ENCODE measurements around the gene MRFAP1.

Gene MRFAP1

DNA sequence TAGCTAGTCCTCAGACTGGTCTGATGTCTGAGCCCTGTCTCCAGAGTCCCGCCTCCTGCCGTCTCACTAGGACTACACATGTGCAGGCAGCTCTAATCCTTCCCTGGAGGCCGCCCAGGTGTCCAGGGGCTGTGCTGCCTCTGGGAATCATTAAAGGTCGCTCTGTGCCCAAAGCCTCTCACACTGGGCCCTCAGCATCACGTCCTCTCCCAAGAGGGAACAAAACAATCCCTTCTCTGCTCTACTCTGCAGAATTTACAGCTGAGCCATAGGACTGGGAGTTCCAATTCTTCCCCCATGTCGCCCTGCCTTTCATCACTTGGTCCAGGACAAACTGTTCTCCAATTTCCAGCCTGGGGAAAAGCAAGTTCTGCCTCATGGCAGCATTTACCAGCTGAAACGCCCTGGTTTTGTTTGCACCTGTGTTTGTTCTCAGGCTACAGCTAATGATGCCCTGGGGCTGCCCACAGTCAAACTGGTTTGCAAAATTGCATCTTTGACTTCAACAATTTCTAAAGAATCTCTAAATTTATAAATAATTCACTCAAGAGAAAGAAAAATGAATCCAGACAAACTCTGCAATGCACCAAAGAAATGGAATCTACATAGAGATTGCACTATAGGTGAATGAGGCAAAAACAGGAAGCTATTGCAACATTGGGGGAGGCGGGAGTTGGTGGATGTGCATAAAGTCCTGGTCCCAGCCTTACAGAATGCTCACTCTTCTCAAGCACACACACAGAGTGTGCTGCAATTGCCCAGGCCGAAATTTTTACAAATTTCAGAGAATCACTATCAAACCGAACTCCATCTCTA, 7.2 kb upstream of the MRFAP1 start:
- TF ChIP-seq Cebpa-rat (IDR thresholded peaks at IDR 0.05) = peak in 10 of 11 experiments; percentile 66 to 94 (median 85); a peak in 18 of 22 replicates
- Histone ChIP-seq H3K9ac (peak overlapping the region in 8 of 11 experiments; percentile 33 to 56 (median 47); a peak in 11 of 22 replicates), H3K36me3 (no peaks in the 10 kb centered on the region), H3K9me3 (replicated peaks in 1 of 11) (peaks cover 0 to 11% (median 4%) of the 10 kb centered on the region in 11 experiments; a peak in 7 of 22 replicates), H4K20me1 (no peaks in the 10 kb centered on the region), H3K4me1 (peaks cover 25 to 43% (median 38%) of the 10 kb centered on the region in 10 experiments), H3K4me2 (peak overlapping the region; percentile 55 to 84 (median 71)), H3K27me3 (no peaks in the 10 kb centered on the region), H3K4me3 (no peak overlapping the region), H3K27ac (peak overlapping the region in 9 of 11 experiments; percentile 45 to 80 (median 71); a peak in 18 of 22 replicates)

DNA sequence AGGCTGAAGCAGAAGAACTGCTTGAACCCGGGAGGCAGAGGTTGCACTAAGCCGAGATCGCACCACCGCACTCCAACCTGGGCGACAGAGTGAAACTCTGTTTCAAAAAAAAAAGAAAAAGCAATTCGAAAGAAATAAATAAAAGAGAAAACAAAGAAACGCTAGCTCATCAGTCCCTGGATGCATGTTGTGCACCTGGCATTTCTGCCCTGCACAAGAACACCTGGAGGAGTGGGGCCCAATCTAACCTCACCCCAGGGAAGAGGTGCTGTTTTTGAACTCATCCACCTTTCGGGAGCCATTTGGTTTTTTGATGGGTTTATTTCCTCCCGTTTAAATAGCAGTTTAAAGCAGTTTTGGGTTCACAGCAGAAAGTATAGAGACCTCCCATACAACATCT, 5.7 kb upstream of the MRFAP1 start:
- H3K27ac ChIP-seq = peak overlapping the region in 7 of 11 experiments; percentile 67 to 80 (median 71); a peak in 10 of 22 replicates
- H3K4me2 ChIP-seq = peak overlapping the region in 7 of 11 experiments; percentile 57 to 84 (median 71); a peak in 6 of 22 replicates
- TF ChIP-seq Cebpa-rat (IDR thresholded peaks at IDR 0.05) = no peak
- peaks cover 31 to 50% (median 44%) of the 10 kb centered on the region in 10 experiments for H3K4me1 ChIP-seq
- peaks cover 0 to 14% (median 4%) of the 10 kb centered on the region in 11 experiments; a peak in 7 of 22 replicates for H3K9me3 ChIP-seq (replicated peaks in 1 of 11)
- H3K27me3 ChIP-seq = no peaks in the 10 kb centered on the region
- no peaks in the 10 kb centered on the region for H4K20me1 ChIP-seq
- H3K4me3 ChIP-seq = no peak overlapping the region
- H3K9ac ChIP-seq = no peak overlapping the region
- no peaks in the 10 kb centered on the region for H3K36me3 ChIP-seq

DNA sequence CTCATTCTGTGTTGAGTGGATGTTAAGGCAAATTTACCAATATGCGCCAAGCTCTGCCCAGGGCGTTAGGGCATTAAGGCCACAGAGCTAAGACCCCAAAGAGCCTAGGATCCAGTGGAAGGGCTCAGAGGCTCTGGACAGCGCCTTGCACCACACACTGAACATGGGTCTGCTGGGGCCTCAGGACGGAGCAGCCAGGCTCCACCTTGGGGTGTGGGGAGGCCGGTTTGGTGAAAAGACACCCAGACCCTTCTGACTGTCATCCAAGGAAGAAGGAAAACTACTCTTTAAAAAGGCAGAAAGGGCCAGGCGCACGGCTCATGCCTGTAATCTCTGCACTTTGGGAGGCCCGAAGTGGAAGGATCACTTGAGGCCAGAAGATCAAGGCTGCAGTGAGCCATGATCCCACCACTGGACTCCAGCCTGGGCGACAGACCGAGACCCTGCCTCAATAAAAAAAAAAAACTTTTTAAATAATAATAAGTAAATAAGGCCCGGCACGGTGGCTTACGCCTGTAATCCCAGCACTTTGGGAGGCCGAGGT, 1.3 kb upstream of the MRFAP1 start:
- Histone ChIP-seq H3K36me3 (peaks cover 17 to 26% (median 24%) of the 10 kb centered on the region in 11 experiments), H3K27ac (0 out of 22 replicates have a peak overlapping the region, but pooled peaks of 1 of the 11 experiments have one; percentile 8), H3K4me2 (peak overlapping the region in 8 of 11 experiments; percentile 4 to 95 (median 89); a peak in 8 of 22 replicates), H3K4me1 (peaks cover 27 to 42% (median 34%) of the 10 kb centered on the region in 10 experiments), H3K27me3 (no peaks in the 10 kb centered on the region), H3K9me3 (replicated peaks in 1 of 11) (peaks cover 0 to 4% (median 0%) of the 10 kb centered on the region in 11 experiments; a peak in 1 of 22 replicates), H3K4me3 (no peak overlapping the region), H4K20me1 (peaks cover 25 to 36% (median 28%) of the 10 kb centered on the region in 11 experiments; a peak in 21 of 22 replicates), H3K9ac (no peak overlapping the region)
- TF ChIP-seq Cebpa-rat (IDR thresholded peaks at IDR 0.05) = no peak

DNA sequence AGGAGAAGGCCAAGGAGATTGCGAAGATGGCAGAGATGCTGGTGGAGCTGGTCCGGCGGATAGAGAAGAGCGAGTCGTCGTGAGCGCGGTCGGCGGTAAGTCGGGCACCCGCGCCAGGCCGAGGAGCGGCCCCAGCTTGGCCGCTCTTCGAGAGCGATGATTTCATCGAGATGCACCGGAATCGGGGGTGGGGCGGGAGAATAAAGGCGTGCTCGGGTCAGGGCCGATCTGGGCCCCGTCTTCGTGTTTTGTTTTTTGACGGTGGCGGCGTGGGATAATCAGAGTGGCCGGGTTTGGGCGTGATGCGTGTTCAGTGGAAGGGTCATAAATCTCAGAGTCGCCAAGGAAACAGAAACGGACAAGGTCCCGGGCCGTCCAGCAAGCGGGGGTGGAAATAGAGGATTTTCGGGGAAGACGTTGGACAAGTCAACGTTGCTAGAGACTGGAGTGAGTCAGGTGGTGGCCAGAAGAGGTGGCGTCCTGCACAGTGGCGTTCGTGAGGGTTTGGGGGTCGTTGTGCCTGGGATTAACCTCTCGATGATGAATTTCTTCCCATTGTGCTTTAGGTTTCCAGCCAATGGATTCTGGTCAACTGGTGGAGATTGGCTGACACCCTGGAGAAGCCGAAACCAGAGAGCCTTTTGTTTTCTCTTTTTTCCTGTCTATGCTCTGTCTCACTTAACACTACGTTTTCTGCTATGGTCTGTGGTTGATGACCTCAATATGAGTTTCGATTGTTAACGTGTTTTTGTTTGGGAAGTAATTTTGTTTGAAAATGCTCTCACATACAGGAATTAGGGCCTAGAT, 882 bp downstream of the MRFAP1 start:
- TF ChIP-seq Cebpa-rat (IDR thresholded peaks at IDR 0.05) = no peak
- Histone ChIP-seq H3K27ac (peak overlapping the region; percentile 65 to 97 (median 92)), H3K27me3 (no peaks in the 10 kb centered on the region), H3K4me3 (peak overlapping the region; percentile 76 to 98 (median 90)), H3K36me3 (peaks cover 17 to 32% (median 24%) of the 10 kb centered on the region in 11 experiments), H3K9me3 (replicated peaks in 1 of 11) (peaks cover 0 to 9% (median 0%) of the 10 kb centered on the region in 11 experiments; a peak in 7 of 22 replicates), H3K4me1 (peaks cover 25 to 39% (median 30%) of the 10 kb centered on the region in 10 experiments), H3K4me2 (peak overlapping the region; percentile 81 to 100 (median 92)), H4K20me1 (peaks cover 25 to 37% (median 28%) of the 10 kb centered on the region in 11 experiments; a peak in 21 of 22 replicates), H3K9ac (peak overlapping the region; percentile 83 to 98 (median 95))

DNA sequence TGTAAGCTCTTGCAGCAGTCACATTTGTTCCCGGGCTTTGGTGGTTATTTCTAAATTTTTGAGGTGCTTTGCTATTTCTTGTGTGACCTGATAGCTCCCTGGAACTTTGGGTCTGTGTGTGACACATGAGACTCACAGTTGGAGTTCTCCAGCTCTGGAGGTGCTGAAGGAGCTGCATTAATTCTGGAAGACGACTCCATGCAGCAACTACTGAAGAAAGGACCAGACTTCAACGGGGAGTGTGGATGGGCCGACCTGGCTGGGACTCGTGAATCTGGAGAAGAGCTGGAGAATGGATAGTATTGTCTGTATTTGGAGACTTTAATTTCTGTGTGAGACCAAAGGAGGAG, 1.5 kb downstream of the MRFAP1 start:
- peak overlapping the region; percentile 65 to 97 (median 92); a peak in 21 of 22 replicates for H3K27ac ChIP-seq
- peaks cover 25 to 37% (median 28%) of the 10 kb centered on the region in 11 experiments; a peak in 21 of 22 replicates for H4K20me1 ChIP-seq
- H3K9ac ChIP-seq = peak overlapping the region; percentile 83 to 98 (median 95)
- H3K4me1 ChIP-seq = peaks cover 25 to 39% (median 30%) of the 10 kb centered on the region in 10 experiments
- peaks cover 0 to 11% (median 0%) of the 10 kb centered on the region in 11 experiments; a peak in 7 of 22 replicates for H3K9me3 ChIP-seq (replicated peaks in 1 of 11)
- H3K27me3 ChIP-seq = no peaks in the 10 kb centered on the region
- H3K36me3 ChIP-seq = peaks cover 17 to 32% (median 24%) of the 10 kb centered on the region in 11 experiments
- peak overlapping the region; percentile 81 to 100 (median 92) for H3K4me2 ChIP-seq
- TF ChIP-seq Cebpa-rat (IDR thresholded peaks at IDR 0.05) = no peak
- peak overlapping the region; percentile 76 to 98 (median 90) for H3K4me3 ChIP-seq

DNA sequence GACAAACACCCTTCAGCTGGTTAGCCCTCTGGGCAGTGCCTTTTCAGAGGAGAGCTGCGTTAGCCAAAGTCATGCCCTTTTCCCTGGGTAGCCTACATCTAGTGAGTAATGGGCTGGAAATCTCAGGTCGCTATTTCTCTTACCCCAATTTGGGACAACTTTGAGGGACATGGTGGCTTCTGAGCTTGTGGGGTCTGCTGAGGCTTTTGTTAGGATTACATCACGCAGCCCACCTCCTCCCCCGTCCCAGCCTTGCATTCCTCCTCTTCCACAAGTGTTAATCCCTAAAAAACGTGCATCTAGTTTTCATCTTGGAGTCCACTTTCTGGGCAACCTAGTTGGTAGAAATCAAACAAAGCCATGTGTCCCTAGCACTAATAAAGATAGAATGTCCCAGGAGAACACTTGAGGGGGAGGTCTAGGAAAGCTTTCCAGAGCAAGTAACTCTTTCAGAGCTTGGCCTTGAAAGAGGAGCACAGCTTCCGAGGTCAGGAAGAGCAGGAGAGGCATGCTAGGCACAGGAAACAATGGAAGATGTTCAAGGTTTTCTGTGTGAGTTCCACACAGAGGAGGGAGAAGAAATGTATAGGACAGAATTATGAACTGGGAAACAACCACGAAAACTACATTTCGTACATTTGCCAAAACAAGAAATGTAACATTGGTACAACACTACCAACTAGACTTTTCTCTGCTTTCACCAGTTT, 2.8 kb downstream of the MRFAP1 start:
- no peak overlapping the region for H3K27ac ChIP-seq
- peak overlapping the region; percentile 81 to 100 (median 92) for H3K4me2 ChIP-seq
- TF ChIP-seq Cebpa-rat (IDR thresholded peaks at IDR 0.05) = no peak
- H3K9ac ChIP-seq = peak overlapping the region in 2 of 11 experiments; percentile 91 to 95; a peak in 3 of 22 replicates
- H3K27me3 ChIP-seq = no peaks in the 10 kb centered on the region
- H3K4me3 ChIP-seq = peak overlapping the region in 7 of 10 experiments; percentile 83 to 98 (median 91); a peak in 8 of 20 replicates
- peaks cover 37 to 47% (median 40%) of the 10 kb centered on the region in 10 experiments for H3K4me1 ChIP-seq
- peaks cover 17 to 32% (median 24%) of the 10 kb centered on the region in 11 experiments for H3K36me3 ChIP-seq
- peaks cover 0 to 11% (median 0%) of the 10 kb centered on the region in 11 experiments; a peak in 7 of 22 replicates for H3K9me3 ChIP-seq (replicated peaks in 1 of 11)
- peaks cover 25 to 37% (median 28%) of the 10 kb centered on the region in 11 experiments; a peak in 21 of 22 replicates for H4K20me1 ChIP-seq

DNA sequence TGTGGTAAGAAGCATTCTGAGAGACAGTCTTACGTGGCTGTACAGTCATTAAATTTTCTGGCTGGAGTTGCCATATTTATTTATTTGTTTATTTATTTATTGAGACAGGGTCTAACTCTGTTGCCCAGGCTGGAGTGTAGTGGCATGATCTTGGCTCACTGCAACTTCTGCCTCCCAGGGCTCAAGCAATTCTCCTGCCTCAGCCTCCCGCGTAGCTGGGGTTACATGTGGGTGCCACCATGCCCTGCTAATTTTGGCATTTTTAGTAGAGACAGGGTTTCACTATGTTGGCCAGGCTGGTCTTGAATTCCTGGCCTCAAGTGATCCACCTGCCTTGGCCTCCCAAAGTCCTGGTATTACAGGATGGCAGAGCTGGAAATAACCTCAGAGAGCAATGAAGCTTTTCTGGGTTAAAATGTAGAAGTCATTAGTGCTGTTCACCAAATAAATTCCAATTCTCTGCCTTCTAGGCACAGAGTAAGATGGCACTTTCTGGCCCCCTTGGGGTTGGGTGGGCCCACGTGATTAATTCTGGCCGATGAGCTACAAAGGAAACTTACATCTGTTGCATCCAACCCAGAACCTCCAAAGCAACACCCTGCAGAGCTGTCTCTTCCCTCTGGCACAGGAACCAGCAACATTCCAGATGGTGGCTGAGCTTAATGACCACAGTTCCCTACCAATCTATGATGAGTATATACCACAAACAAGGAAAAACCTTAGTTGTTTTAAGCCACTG, 4.5 kb downstream of the MRFAP1 start:
- Histone ChIP-seq H3K4me2 (peak overlapping the region in 2 of 11 experiments; percentile 91 to 100; a peak in 2 of 22 replicates), H3K27me3 (no peaks in the 10 kb centered on the region), H3K9ac (no peak overlapping the region), H3K36me3 (peaks cover 17 to 32% (median 24%) of the 10 kb centered on the region in 11 experiments), H3K27ac (no peak overlapping the region), H4K20me1 (peaks cover 25 to 37% (median 28%) of the 10 kb centered on the region in 11 experiments; a peak in 21 of 22 replicates), H3K9me3 (replicated peaks in 1 of 11) (peaks cover 0 to 16% (median 6%) of the 10 kb centered on the region in 11 experiments; a peak in 18 of 22 replicates), H3K4me1 (peaks cover 30 to 40% (median 34%) of the 10 kb centered on the region in 10 experiments), H3K4me3 (no peak overlapping the region)
- no peak for TF ChIP-seq Cebpa-rat (IDR thresholded peaks at IDR 0.05)
